OCI-LY3 (cell line): ENCODE data around the gene CFP.

Experiments
- CTCF ChIP-seq: fragments of 200-600, 300-600 bp; sonication (generic); IDR thresholded peaks from 2 replicates; pipeline ENCODE4 v1.5.1; 2014; ENCODE audit warnings: antibody characterized with exemption, low read length, low read depth
- EZH2phosphoT487 ChIP-seq: fragments of 200-600 bp; shearing (Covaris generic); IDR thresholded peaks from 2 replicates; pipeline ENCODE4 v1.6.1; 2018; ENCODE audit warnings: antibody characterized with exemption, mixed run types, low read depth

- TF ChIP-seq CTCF (no peak), EZH2phosphoT487 (no peak)
Observed at GRCh38 chrX:47632666-47633065, 2.9 kb upstream of the CFP start.
